IPS-15b (cell line): ENCODE results near the gene INPP1.
"Not testable (repeated sequence)": the region's sequence is repeated elsewhere in the genome, so short reads cannot be mapped to it uniquely, and the experiment has no call there.

ENCODE experiments used
- H3K27me3 ChIP-seq: one replicate; pipeline ENCODE4 v1.6.1; 2013; ENCODE audit warnings: low read length; ENCODE audit not compliant: control insufficient read depth, insufficient read depth
- H3K36me3 ChIP-seq: one replicate; pipeline ENCODE4 v1.6.1; 2013; ENCODE audit warnings: low read length; ENCODE audit not compliant: control insufficient read depth, insufficient read depth
- H3K4me1 ChIP-seq: one replicate; pipeline ENCODE4 v1.6.1; 2013; ENCODE audit warnings: mild to moderate bottlenecking, low read length; ENCODE audit not compliant: control insufficient read depth, insufficient read depth
- H3K4me3 ChIP-seq: one replicate; pipeline ENCODE4 v1.5.1; 2013; ENCODE audit warnings: low read depth, low read length
- H3K9ac ChIP-seq: one replicate; pipeline ENCODE4 v1.6.1; 2013; ENCODE audit warnings: low read depth, mild to moderate bottlenecking, low read length
- H3K9me3 ChIP-seq: one replicate; pipeline ENCODE4 v1.6.1; 2013; ENCODE audit warnings: mild to moderate bottlenecking, low read length; ENCODE audit not compliant: control insufficient read depth, insufficient read depth

INPP1 gene

GRCh38 chr2:190343536-190344275 lies at the start of gene INPP1:
Gene INPP1, plus strand, starts transcription at chr2:190343589. Its CDS starts 16,514 bp downstream, at chr2:190360103.
- Histone ChIP-seq H3K4me3 (peak within 1 kb of the TSS; percentile 67), H3K9ac (peak within 1 kb of the TSS; percentile 54), H3K36me3 (no peaks in the 10 kb centered on the region), H3K27me3 (peaks cover 12% of the 10 kb centered on the region), H3K4me1 (peaks cover 4% of the 10 kb centered on the region), H3K9me3 (no peaks in the 10 kb centered on the region)

- H3K36me3 ChIP-seq, H3K9me3 ChIP-seq, H3K27me3 ChIP-seq, H3K4me3 ChIP-seq, H3K9ac ChIP-seq, H3K4me1 ChIP-seq: not testable (repeated sequence)
These were observed 45.5 kb upstream of the INPP1 start for GRCh38 chr2:190297880-190298279.

- Histone ChIP-seq H3K36me3 (no peaks in the 10 kb centered on the region), H3K9ac (no peak overlapping the region), H3K4me1 (peaks cover 4% of the 10 kb centered on the region), H3K9me3 (no peaks in the 10 kb centered on the region), H3K27me3 (no peaks in the 10 kb centered on the region), H3K4me3 (no peak overlapping the region)
These were observed 42.4 kb upstream of the INPP1 start for GRCh38 chr2:190301032-190301431.

- H3K36me3 ChIP-seq, result no peaks in the 10 kb centered on the region
- no peak overlapping the region for H3K4me3 ChIP-seq
- no peak overlapping the region for H3K9ac ChIP-seq
- no peaks in the 10 kb centered on the region for H3K9me3 ChIP-seq
- H3K27me3 ChIP-seq, result no peaks in the 10 kb centered on the region
- H3K4me1 ChIP-seq, result peaks cover 4% of the 10 kb centered on the region
These were observed 41.3 kb upstream of the INPP1 start for GRCh38 chr2:190302052-190302451.

- H3K4me3 ChIP-seq, result no peak overlapping the region
- no peaks in the 10 kb centered on the region for H3K27me3 ChIP-seq
- no peaks in the 10 kb centered on the region for H3K9me3 ChIP-seq
- H3K4me1 ChIP-seq, result peaks cover 4% of the 10 kb centered on the region
- no peak overlapping the region for H3K9ac ChIP-seq
- H3K36me3 ChIP-seq, result no peaks in the 10 kb centered on the region
These were observed 39.7 kb upstream of the INPP1 start for GRCh38 chr2:190303647-190304046.

- no peak overlapping the region for H3K4me3 ChIP-seq
- no peaks in the 10 kb centered on the region for H3K9me3 ChIP-seq
- no peaks in the 10 kb centered on the region for H3K27me3 ChIP-seq
- no peaks in the 10 kb centered on the region for H3K36me3 ChIP-seq
- peaks cover 4% of the 10 kb centered on the region for H3K4me1 ChIP-seq
- H3K9ac ChIP-seq, result no peak overlapping the region
These were observed 39.0 kb upstream of the INPP1 start for GRCh38 chr2:190304404-190304803.

GRCh38 chr2:190308031-190308430 lies 35.4 kb upstream of the INPP1 start:
- Histone ChIP-seq H3K36me3 (no peaks in the 10 kb centered on the region), H3K9me3 (no peaks in the 10 kb centered on the region), H3K4me1 (no peaks in the 10 kb centered on the region), H3K27me3 (no peaks in the 10 kb centered on the region), H3K9ac (no peak overlapping the region), H3K4me3 (no peak overlapping the region)

GRCh38 chr2:190311893-190312634 lies 31.3 kb upstream of the INPP1 start:
- H3K9me3 ChIP-seq, result no peaks in the 10 kb centered on the region
- H3K27me3 ChIP-seq, result no peaks in the 10 kb centered on the region
- no peak overlapping the region for H3K9ac ChIP-seq
- H3K4me1 ChIP-seq, result no peaks in the 10 kb centered on the region
- no peaks in the 10 kb centered on the region for H3K36me3 ChIP-seq
- no peak overlapping the region for H3K4me3 ChIP-seq

- H3K4me3 ChIP-seq, H3K27me3 ChIP-seq, H3K9ac ChIP-seq, H3K9me3 ChIP-seq, H3K4me1 ChIP-seq, H3K36me3 ChIP-seq: not testable (repeated sequence)
These were observed 30.8 kb upstream of the INPP1 start for GRCh38 chr2:190312635-190313025.

- Histone ChIP-seq H3K9me3 (no peaks in the 10 kb centered on the region), H3K27me3 (no peaks in the 10 kb centered on the region), H3K4me3 (no peak overlapping the region), H3K36me3 (no peaks in the 10 kb centered on the region), H3K4me1 (peaks cover 4% of the 10 kb centered on the region), H3K9ac (no peak overlapping the region)
These were observed 29.5 kb upstream of the INPP1 start for GRCh38 chr2:190313880-190314279.

GRCh38 chr2:190315273-190315672 lies 28.1 kb upstream of the INPP1 start:
- no peak overlapping the region for H3K9ac ChIP-seq

GRCh38 chr2:190318514-190318913 lies 24.9 kb upstream of the INPP1 start:
- Histone ChIP-seq H3K27me3 (no peaks in the 10 kb centered on the region), H3K4me1 (peaks cover 4% of the 10 kb centered on the region), H3K4me3 (peak overlapping the region; percentile 96), H3K9me3 (no peaks in the 10 kb centered on the region), H3K36me3 (no peaks in the 10 kb centered on the region), H3K9ac (peak overlapping the region; percentile 68)

More at GRCh38 chr2:190315273-190315672, 28.1 kb upstream of the INPP1 start:
- Histone ChIP-seq H3K36me3 (no peaks in the 10 kb centered on the region), H3K27me3 (no peaks in the 10 kb centered on the region), H3K4me1 (peaks cover 4% of the 10 kb centered on the region), H3K4me3 (no peak overlapping the region), H3K9me3 (no peaks in the 10 kb centered on the region)
